Sciatic nerve (tissue), 2 donors: ENCODE data around the gene TOMM7. TPM values are rescaled to one million over a fixed set of nuclear protein-coding genes. Genes with fewer than 3 reads are reported as not detected.
"Not testable (repeated sequence)": the region's sequence is repeated elsewhere in the genome, so short reads cannot be mapped to it uniquely, and the experiment has no call there.

Source experiments
- ATAC-seq: fragments of 200-7000 bp; cut with Tn5 transposase; one replicate; pipeline ENCODE4 v1.9.1; 2020; ENCODE audit warnings: mild to moderate bottlenecking, moderate library complexity
- DNase-seq: peaks from one replicate; pipeline ENCODE4 v3.0.0-alpha.2; 2020; ENCODE audit warnings: low spot score
- intact Hi-C: fragments of 100-400 bp; cut with DNase I; formaldehyde crosslinking; loops from one replicate; pipeline ENCODE4 v1.14.2; 2022
- total RNA-seq: library from RNA; stranded (reverse); fragmentation: NEBNext Ultra II Directional; extraction: Animal tissue kit (Norgen Biotek cat#: 25700); gene quantifications from one replicate; pipeline ENCODE4 v1.2.1, GENCODE V29; 2021
- donor health status: DM: no; HTN: no; CAD: no.
- donor health status: DM: no; HTN: no; CAD: no.

The TOMM7 gene
- total RNA-seq, 1 donor from 2014 or later = 322 TPM

GRCh38 chr7:22799633-22800032 is 23.0 kb downstream of the TOMM7 start:
- DNase-seq (no peak), ATAC-seq (no peak)
- intact Hi-C loops = no loop called here

GRCh38 chr7:22793593-22794462 is 28.8 kb downstream of the TOMM7 start:
- ATAC-seq = no peak
- no peak for DNase-seq
- intact Hi-C loops = no loop called here

GRCh38 chr7:22791204-22792158 is 31.2 kb downstream of the TOMM7 start:
- DNase-seq = no peak
- intact Hi-C loops = no loop called here
- no peak for ATAC-seq

- intact Hi-C loops = not testable (repeated sequence)
These were observed 32.0 kb downstream of the TOMM7 start for GRCh38 chr7:22790640-22791039.

GRCh38 chr7:22787951-22788350 is 34.7 kb downstream of the TOMM7 start:
- no peak for ATAC-seq
- no peak for DNase-seq
- intact Hi-C loops = no loop called here

More at GRCh38 chr7:22790640-22791039, 32.0 kb downstream of the TOMM7 start:
- not testable (repeated sequence) for DNase-seq, ATAC-seq

GRCh38 chr7:22786290-22786932 is 36.2 kb downstream of the TOMM7 start:
- intact Hi-C loops = no loop called here
- ATAC-seq = no peak
- DNase-seq = no peak

GRCh38 chr7:22784346-22784745 is 38.3 kb downstream of the TOMM7 start:
- intact Hi-C loops = no loop called here
- DNase-seq (no peak), ATAC-seq (no peak)

GRCh38 chr7:22783421-22783820 is 39.2 kb downstream of the TOMM7 start:
- no peak for ATAC-seq

GRCh38 chr7:22782616-22783232 is 39.9 kb downstream of the TOMM7 start:
- ATAC-seq (peak; percentile 58), DNase-seq (peak; percentile 72)
- intact Hi-C loops = no loop called here

More at GRCh38 chr7:22783421-22783820, 39.2 kb downstream of the TOMM7 start:
- intact Hi-C loops = no loop called here
- no peak for DNase-seq

GRCh38 chr7:22781230-22781711 is 41.4 kb downstream of the TOMM7 start:
- peak; percentile 72 for ATAC-seq
- intact Hi-C loops = no loop called here

GRCh38 chr7:22779730-22780323 is 42.8 kb downstream of the TOMM7 start:
- ATAC-seq, DNase-seq, intact Hi-C loops: not testable (repeated sequence)

More at GRCh38 chr7:22781230-22781711, 41.4 kb downstream of the TOMM7 start:
- DNase-seq = no peak

- intact Hi-C loops = no loop called here
- ATAC-seq = no peak
- DNase-seq = no peak
These were observed 45.7 kb downstream of the TOMM7 start for GRCh38 chr7:22776964-22777363.

- ATAC-seq (no peak), DNase-seq (no peak)
- intact Hi-C loops = no loop called here
These were observed 49.8 kb downstream of the TOMM7 start for GRCh38 chr7:22772885-22773284.

GRCh38 chr7:22771872-22772228 is 50.8 kb downstream of the TOMM7 start:
- ATAC-seq (no peak), DNase-seq (no peak)
- intact Hi-C loops = no loop called here

GRCh38 chr7:22771194-22771871 is 51.3 kb downstream of the TOMM7 start:
- intact Hi-C loops = no loop called here

GRCh38 chr7:22765609-22766008 is 57.0 kb downstream of the TOMM7 start:
- intact Hi-C loops = no loop called here
- ATAC-seq = no peak
- no peak for DNase-seq

More at GRCh38 chr7:22771194-22771871, 51.3 kb downstream of the TOMM7 start:
- DNase-seq (no peak), ATAC-seq (no peak)
